BE2C (cell line): Measurements from ENCODE around the gene DEK. TPM values are rescaled to one million over a fixed set of nuclear protein-coding genes. Genes with fewer than 3 reads are reported as not detected.
A peak's percentile ranks its signal among the peaks of the same experiment; 100 is the strongest.
"Not testable (repeated sequence)": the region's sequence is repeated elsewhere in the genome, so short reads cannot be mapped to it uniquely, and the experiment has no call there.

Experiments used
- DNase-seq: peaks from one replicate; pipeline ENCODE4 v3.0.0-alpha.2; 2020
- H3K27me3 ChIP-seq: fragments of 250-450 bp; sonication (Bioruptor Pico); 2 replicates; pipeline ENCODE4 v1.5.1; 2020; ENCODE audit warnings: mild to moderate bottlenecking
- H3K36me3 ChIP-seq: fragments of 250-450 bp; sonication (Bioruptor Pico); 2 replicates; pipeline ENCODE4 v1.5.1; 2020; ENCODE audit warnings: mild to moderate bottlenecking
- H3K4me1 ChIP-seq: fragments of 250-450 bp; sonication (Bioruptor Pico); 2 replicates; pipeline ENCODE4 v1.5.1; 2020
- H3K4me3 ChIP-seq: 2 replicates; pipeline ENCODE4 v1.5.1; 2011; ENCODE audit warnings: low read depth, low read length
- H3K9me3 ChIP-seq: fragments of 250-450 bp; sonication (Bioruptor Pico); 2 replicates; pipeline ENCODE4 v1.5.1; 2020
- polyA plus RNA-seq: library from polyadenylated mRNA; unstranded; fragments of >200 nt; gene quantifications from one replicate; pipeline ENCODE4 v1.2.1, GENCODE V29; 2012; ENCODE audit warnings: low read depth, missing spikeins; ENCODE audit not compliant: insufficient read length, insufficient read depth
- TF ChIP-seq, protein P1 (sequence below): IDR thresholded peaks from 2 replicates; pipeline ENCODE4 v1.5.1; 2012; ENCODE audit warnings: mild to moderate bottlenecking, low read depth, low read length

Gene DEK
- 37.0 TPM for polyA plus RNA-seq

- TF ChIP-seq, protein P1, sequence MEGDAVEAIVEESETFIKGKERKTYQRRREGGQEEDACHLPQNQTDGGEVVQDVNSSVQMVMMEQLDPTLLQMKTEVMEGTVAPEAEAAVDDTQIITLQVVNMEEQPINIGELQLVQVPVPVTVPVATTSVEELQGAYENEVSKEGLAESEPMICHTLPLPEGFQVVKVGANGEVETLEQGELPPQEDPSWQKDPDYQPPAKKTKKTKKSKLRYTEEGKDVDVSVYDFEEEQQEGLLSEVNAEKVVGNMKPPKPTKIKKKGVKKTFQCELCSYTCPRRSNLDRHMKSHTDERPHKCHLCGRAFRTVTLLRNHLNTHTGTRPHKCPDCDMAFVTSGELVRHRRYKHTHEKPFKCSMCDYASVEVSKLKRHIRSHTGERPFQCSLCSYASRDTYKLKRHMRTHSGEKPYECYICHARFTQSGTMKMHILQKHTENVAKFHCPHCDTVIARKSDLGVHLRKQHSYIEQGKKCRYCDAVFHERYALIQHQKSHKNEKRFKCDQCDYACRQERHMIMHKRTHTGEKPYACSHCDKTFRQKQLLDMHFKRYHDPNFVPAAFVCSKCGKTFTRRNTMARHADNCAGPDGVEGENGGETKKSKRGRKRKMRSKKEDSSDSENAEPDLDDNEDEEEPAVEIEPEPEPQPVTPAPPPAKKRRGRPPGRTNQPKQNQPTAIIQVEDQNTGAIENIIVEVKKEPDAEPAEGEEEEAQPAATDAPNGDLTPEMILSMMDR: peak; percentile 33; the same call in 1 of the 2 replicates
- peaks cover 38% of the 10 kb centered on the region for H3K36me3 ChIP-seq
Observed at GRCh38 chr6:18264219-18264922, at the start of gene DEK. DEK (minus strand) TSS chr6:18264530; CDS start chr6:18263987, 543 bp downstream.

DNA sequence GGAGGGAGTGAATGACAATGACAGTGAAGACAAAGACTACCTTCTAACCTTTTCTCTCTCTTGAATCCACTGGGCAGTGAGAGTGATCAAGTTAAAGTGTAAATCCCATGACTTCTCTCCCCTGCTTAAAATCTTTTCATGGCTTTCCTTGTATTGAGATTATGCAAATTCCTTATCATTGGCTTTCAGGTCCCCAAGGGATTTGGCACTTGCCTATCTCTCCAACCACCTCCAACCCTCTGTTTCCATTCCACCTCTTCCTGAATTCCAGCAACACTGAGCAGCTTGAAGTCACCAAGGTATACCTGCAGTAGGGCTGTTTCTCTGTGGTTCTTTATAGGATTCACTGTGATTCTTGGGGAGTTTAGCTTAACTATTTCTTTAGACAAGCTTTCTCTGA, 48.0 kb upstream of the DEK start:
- H3K36me3 ChIP-seq: no peaks in the 10 kb centered on the region
- H3K4me3 ChIP-seq: no peak overlapping the region
- H3K27me3 ChIP-seq: no peaks in the 10 kb centered on the region
- DNase-seq: no peak
- H3K4me1 ChIP-seq: no peaks in the 10 kb centered on the region
- no peaks in the 10 kb centered on the region for H3K9me3 ChIP-seq
- TF ChIP-seq, protein P1: no peak

More at GRCh38 chr6:18264219-18264922, at the start of gene DEK:
- Histone ChIP-seq H3K4me1 (no peaks in the 10 kb centered on the region), H3K27me3 (no peaks in the 10 kb centered on the region), H3K9me3 (no peaks in the 10 kb centered on the region), H3K4me3 (peak within 1 kb of the TSS; percentile 97)
- peak; percentile 92 for DNase-seq

DNA sequence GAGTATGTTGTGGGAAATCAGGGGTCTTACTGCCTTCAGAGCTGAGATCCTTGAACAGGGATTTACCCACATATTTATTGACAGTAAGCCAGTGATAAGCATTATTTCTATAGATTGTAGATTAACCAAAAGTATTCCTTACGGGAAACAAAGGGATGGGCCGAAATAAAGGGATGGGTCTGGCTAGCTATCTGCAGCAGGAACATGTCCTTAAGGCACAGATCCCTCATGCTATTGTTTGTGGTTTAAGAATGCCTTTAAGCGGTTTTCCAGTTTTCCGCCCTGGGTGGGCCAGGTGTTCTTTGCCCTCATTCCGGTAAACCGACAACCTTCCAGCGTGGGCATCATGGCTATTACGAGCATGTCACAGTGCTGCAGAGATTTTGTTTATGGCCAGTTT, 45.7 kb upstream of the DEK start:
- H3K36me3 ChIP-seq, H3K27me3 ChIP-seq, H3K4me3 ChIP-seq, DNase-seq, H3K9me3 ChIP-seq, H3K4me1 ChIP-seq: not testable (repeated sequence)

DNA sequence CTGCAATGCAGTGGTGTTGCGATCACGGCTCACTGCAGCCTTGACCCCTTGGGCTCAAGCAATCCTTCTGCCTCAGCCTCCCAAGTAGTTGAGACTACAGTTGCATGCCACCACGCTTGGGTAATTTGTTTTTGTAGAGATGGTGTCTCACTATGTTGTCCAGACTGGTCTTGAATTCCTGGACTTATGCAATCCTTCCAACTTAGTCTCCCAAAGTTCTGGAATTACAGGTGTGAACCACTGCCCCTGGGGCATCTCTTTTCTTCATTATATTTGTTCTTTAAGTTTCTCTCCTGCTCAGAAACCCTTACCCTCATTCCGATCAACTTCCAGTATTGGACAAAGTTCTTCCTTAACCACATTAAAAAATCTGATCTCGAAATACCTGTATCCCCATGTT, 44.7 kb upstream of the DEK start:
- Histone ChIP-seq H3K9me3 (no peaks in the 10 kb centered on the region), H3K27me3 (no peaks in the 10 kb centered on the region), H3K4me3 (no peak overlapping the region), H3K36me3 (no peaks in the 10 kb centered on the region), H3K4me1 (no peaks in the 10 kb centered on the region)
- TF ChIP-seq, protein P1: no peak
- DNase-seq: no peak

- no peak for DNase-seq
- Histone ChIP-seq H3K9me3 (no peaks in the 10 kb centered on the region), H3K27me3 (no peaks in the 10 kb centered on the region), H3K4me1 (no peaks in the 10 kb centered on the region), H3K4me3 (no peak overlapping the region), H3K36me3 (no peaks in the 10 kb centered on the region)
- TF ChIP-seq, protein P1: no peak
Observed at GRCh38 chr6:18308070-18308735, 43.9 kb upstream of the DEK start.

- Histone ChIP-seq H3K36me3 (no peaks in the 10 kb centered on the region), H3K4me1 (no peaks in the 10 kb centered on the region), H3K4me3 (no peak overlapping the region), H3K27me3 (no peaks in the 10 kb centered on the region), H3K9me3 (no peaks in the 10 kb centered on the region)
- TF ChIP-seq, protein P1: no peak
- no peak for DNase-seq
Observed at GRCh38 chr6:18306977-18307376, 42.6 kb upstream of the DEK start.
